Heart right ventricle (tissue), 16 donors: ENCODE data around the gene ZSCAN4. TPM values are rescaled to one million over a fixed set of nuclear protein-coding genes. Genes with fewer than 3 reads are reported as not detected.
A peak's percentile ranks its signal among the peaks of the same experiment; 100 is the strongest.

ENCODE experiments used
- ATAC-seq, 8 donors: fragments of 200-7000 bp; cut with Tn5 transposase; one replicate each; pipeline ENCODE4 v1.9.1; 2020; ENCODE audit warnings: mild to moderate bottlenecking in 8 of 8, moderate library complexity in 8 of 8, moderate number of reproducible peaks in 1 of 8
- DNase-seq, 2 donors: peaks; one replicate each; pipeline ENCODE4 v3.0.0-alpha.2; 2020
- H3K27ac ChIP-seq, 10 donors: fragments of 200-600 bp; sonication (generic) in 2 of 10; one replicate each; pipeline versions ENCODE4 v1.5.0 to v1.8.0; 2020 to 2022; ENCODE audit warnings: mild to moderate bottlenecking in 3 of 10
- H3K27me3 ChIP-seq, 7 donors: fragments of 200-600 bp; one replicate each; pipeline ENCODE4 v1.8.0; 2021 to 2022; ENCODE audit warnings: mild to moderate bottlenecking in 2 of 7
- H3K36me3 ChIP-seq, 9 donors: fragments of 200-600 bp; sonication (generic) in 1 of 9; one replicate each; pipeline versions ENCODE4 v1.5.0 to v1.8.0; 2020 to 2022; ENCODE audit warnings: mild to moderate bottlenecking in 2 of 9
- H3K4me1 ChIP-seq, 9 donors: fragments of 200-600 bp; sonication (generic) in 1 of 9; one replicate each; pipeline versions ENCODE4 v1.5.0 to v1.8.0; 2020 to 2022; ENCODE audit warnings: mild to moderate bottlenecking in 4 of 9
- H3K4me3 ChIP-seq, 10 donors: fragments of 200-600 bp; sonication (generic) in 2 of 10; one replicate each; pipeline versions ENCODE4 v1.5.0 to v1.8.0; 2020 to 2022; ENCODE audit warnings: mild to moderate bottlenecking in 7 of 10, moderate library complexity in 2 of 10
- H3K9me3 ChIP-seq, 11 donors: fragments of 200-600 bp in 10 of 11; sonication (generic) in 2 of 11; one replicate each; pipeline versions ENCODE4 v1.5.0 to v1.8.0; 2013 to 2022; ENCODE audit warnings: mild to moderate bottlenecking in 2 of 11, control low read depth in 1 of 11, moderate library complexity in 1 of 11
- CTCF ChIP-seq, 9 donors: fragments of 200-600 bp; sonication (generic) in 2 of 9; IDR thresholded peaks; one replicate each; pipeline versions ENCODE4 v1.5.0 to v1.8.0; 2021 to 2022; ENCODE audit warnings: antibody characterized with exemption in 9 of 9, mild to moderate bottlenecking in 5 of 9, moderate library complexity in 1 of 9
- WGBS, 2 donors: extraction: QIAGEN DNeasy Blood & Tissue Kit; methylation state at CpG; one replicate each; pipeline ENCODE4 v1.1.7; 2013; ENCODE audit warnings: inconsistent platforms in 1 of 2; 5-methylcytosine and 5-hydroxymethylcytosine counted together
- intact Hi-C, 10 donors: fragments of 100-400 bp; cut with DNase I; formaldehyde crosslinking; loops; one replicate each; pipeline versions ENCODE4 v1.11.1 to v1.14.2; 2022
- polyA plus RNA-seq, 2 donors: library from polyadenylated mRNA; stranded (reverse); fragments of 200-250 nt; gene quantifications; one replicate each; pipeline ENCODE4 v1.2.3, GENCODE V29; 2013
- total RNA-seq, 10 donors: library from RNA; stranded (reverse); fragmentation: NEBNext Ultra II Directional in 3 of 10; extraction: Animal tissue kit (Norgen Biotek cat#: 25700) in 3 of 10; gene quantifications; one replicate each; pipeline versions ENCODE4 v1.2.1 to v1.2.4, GENCODE V29; 2021 to 2023
- donor health status: Arrhythmogenic right ventricular cardiomyopathy.
- donor health status: ischemic (EF 13 %, LVEDD 7.1; RV severe dilation, severe dysfunction).
- donor health status: healthy with polysubstance abuse.
- donor health status: DM: no; HTN: yes; CAD: no.
- donor health status: DM: no; HTN: no; CAD: no.
- donor health status: ischemic (EF 25% LVEDD 6.9; RV normal size, moderate dysfunction).
- donor health status: ischemic (EF 25% LVEDD 5.7; RV mildly dilated, moderate dysfunction).
- donor health status: healthy.
- donor health status: DM: yes; HTN: yes; CAD: no.
- donor health status: Ischemic cardiomyopathy.
- donor health status: ischemic (EF 35%, LVEDD 5.7; RV mildly dilated, moderate dysfunction).
- donor health status: nonischemic (EF 11% LVEDD 7.7; RV severe dilation, severe dysfunction).
- donor health status: DM: yes; HTN: yes; CAD: no.
- donor health status: PGD.
- donor health status: ischemic (EF 29% LVEDD 5.4; RV normal size, mild dysfunction).
- donor health status: nonischemic (EF 23%, LVEDD 6.1; RV moderate dilation, normal function).

ZSCAN4 gene
- total and polyA plus RNA-seq, 12 donors: 0.03 to 0.57 (median 0.19) TPM; not detected in 5

- Histone ChIP-seq H3K36me3 (no peaks in the 10 kb centered on the region), H3K27me3 (peaks cover 0 to 3% (median 0%) of the 10 kb centered on the region in 7 donors), H3K4me1 (peaks cover 0 to 15% (median 0%) of the 10 kb centered on the region in 9 donors), H3K27ac (peak overlapping the region in 5 of 10 donors; percentile 33 to 60 (median 52)), H3K4me3 (peak overlapping the region in 6 of 10 donors; percentile 1 to 40 (median 38)), H3K9me3 (peaks cover 0 to 50% (median 0%) of the 10 kb centered on the region in 11 donors)
- DNase-seq: no peak
- 42 to 44% methylated on average over 6 of the region's 6 CpGs for WGBS, 2 donors
- peak in 1 of 9 donors; percentile 28 for TF ChIP-seq CTCF (IDR thresholded peaks at IDR 0.05)
- ATAC-seq: peak in 2 of 8 donors; percentile 11 to 14
- intact Hi-C loops: loop anchor here in 1 of 10 donors (1.0 kb wide), 1 partner anchor 119 kb away; no protein-coding TSS in a partner anchor
Observed at GRCh38 chr19:57651654-57651996, 17.1 kb upstream of the ZSCAN4 start.

GRCh38 chr19:57653689-57654088, 15.0 kb upstream of the ZSCAN4 start:
- no peak for TF ChIP-seq CTCF (IDR thresholded peaks at IDR 0.05)
- intact Hi-C loops: no loop called here
- no peak overlapping the region for H3K4me3 ChIP-seq
- H3K36me3 ChIP-seq: no peaks in the 10 kb centered on the region
- ATAC-seq: no peak
- WGBS, 2 donors: 84 to 87% methylated on average over 2 of the region's 2 CpGs
- no peak for DNase-seq
- H3K27me3 ChIP-seq: peaks cover 0 to 3% (median 0%) of the 10 kb centered on the region in 7 donors
- H3K4me1 ChIP-seq: peaks cover 0 to 15% (median 0%) of the 10 kb centered on the region in 9 donors
- no peak overlapping the region for H3K27ac ChIP-seq
- H3K9me3 ChIP-seq: peaks cover 0 to 38% (median 0%) of the 10 kb centered on the region in 11 donors

GRCh38 chr19:57655443-57655842, 13.3 kb upstream of the ZSCAN4 start:
- no peaks in the 10 kb centered on the region for H3K36me3 ChIP-seq
- 43 to 91% methylated on average over 1 of the region's 1 CpG for WGBS, 2 donors
- no peak overlapping the region for H3K4me3 ChIP-seq
- intact Hi-C loops: no loop called here
- no peak for TF ChIP-seq CTCF (IDR thresholded peaks at IDR 0.05)
- no peak for DNase-seq
- peaks cover 0 to 3% (median 0%) of the 10 kb centered on the region in 7 donors for H3K27me3 ChIP-seq
- peaks cover 0 to 15% (median 0%) of the 10 kb centered on the region in 9 donors for H3K4me1 ChIP-seq
- no peak for ATAC-seq
- H3K27ac ChIP-seq: no peak overlapping the region
- H3K9me3 ChIP-seq: peaks cover 0 to 38% (median 0%) of the 10 kb centered on the region in 11 donors

- Histone ChIP-seq H3K27me3 (peaks cover 0 to 8% (median 0%) of the 10 kb centered on the region in 7 donors), H3K36me3 (no peaks in the 10 kb centered on the region), H3K4me1 (peaks cover 0 to 8% (median 0%) of the 10 kb centered on the region in 9 donors), H3K9me3 (peaks cover 0 to 38% (median 0%) of the 10 kb centered on the region in 11 donors), H3K27ac (no peak overlapping the region), H3K4me3 (no peak overlapping the region)
- ATAC-seq (no peak), DNase-seq (no peak)
- WGBS, 2 donors: 78 to 88% methylated on average over 1 of the region's 1 CpG
- intact Hi-C loops: no loop called here
- TF ChIP-seq CTCF (IDR thresholded peaks at IDR 0.05): no peak
Observed at GRCh38 chr19:57656346-57656745, 12.4 kb upstream of the ZSCAN4 start.
